AG09319 (cell line): ENCODE results near the gene SLC29A1.

ENCODE experiments used
- DNase-seq: peaks from one replicate; pipeline ENCODE4 v3.0.0-alpha.2; 2010; ENCODE audit warnings: low read depth; ENCODE audit errors: extremely low read depth
- TF ChIP-seq, protein P1 (sequence below): IDR thresholded peaks from 2 replicates; pipeline ENCODE4 v1.5.1; 2011; ENCODE audit warnings: low read depth, mild to moderate bottlenecking, inconsistent platforms, low read length, moderate library complexity

The SLC29A1 gene

DNA sequence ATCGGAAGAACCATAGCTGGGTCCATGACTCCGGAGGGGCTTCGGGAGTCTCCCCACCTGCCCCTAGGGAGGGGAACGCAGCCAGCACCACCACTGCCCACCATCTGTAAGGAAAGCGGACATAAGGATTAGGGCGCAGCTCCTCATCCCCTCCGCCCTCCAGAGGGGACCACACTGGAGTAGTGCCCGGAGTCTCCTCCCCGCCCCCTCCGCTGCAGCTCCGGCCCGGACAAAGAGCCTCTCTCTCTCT is 33.3 kb downstream of the SLC29A1 start:
- DNase-seq: no peak
- TF ChIP-seq, protein P1, sequence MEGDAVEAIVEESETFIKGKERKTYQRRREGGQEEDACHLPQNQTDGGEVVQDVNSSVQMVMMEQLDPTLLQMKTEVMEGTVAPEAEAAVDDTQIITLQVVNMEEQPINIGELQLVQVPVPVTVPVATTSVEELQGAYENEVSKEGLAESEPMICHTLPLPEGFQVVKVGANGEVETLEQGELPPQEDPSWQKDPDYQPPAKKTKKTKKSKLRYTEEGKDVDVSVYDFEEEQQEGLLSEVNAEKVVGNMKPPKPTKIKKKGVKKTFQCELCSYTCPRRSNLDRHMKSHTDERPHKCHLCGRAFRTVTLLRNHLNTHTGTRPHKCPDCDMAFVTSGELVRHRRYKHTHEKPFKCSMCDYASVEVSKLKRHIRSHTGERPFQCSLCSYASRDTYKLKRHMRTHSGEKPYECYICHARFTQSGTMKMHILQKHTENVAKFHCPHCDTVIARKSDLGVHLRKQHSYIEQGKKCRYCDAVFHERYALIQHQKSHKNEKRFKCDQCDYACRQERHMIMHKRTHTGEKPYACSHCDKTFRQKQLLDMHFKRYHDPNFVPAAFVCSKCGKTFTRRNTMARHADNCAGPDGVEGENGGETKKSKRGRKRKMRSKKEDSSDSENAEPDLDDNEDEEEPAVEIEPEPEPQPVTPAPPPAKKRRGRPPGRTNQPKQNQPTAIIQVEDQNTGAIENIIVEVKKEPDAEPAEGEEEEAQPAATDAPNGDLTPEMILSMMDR: no peak

DNA sequence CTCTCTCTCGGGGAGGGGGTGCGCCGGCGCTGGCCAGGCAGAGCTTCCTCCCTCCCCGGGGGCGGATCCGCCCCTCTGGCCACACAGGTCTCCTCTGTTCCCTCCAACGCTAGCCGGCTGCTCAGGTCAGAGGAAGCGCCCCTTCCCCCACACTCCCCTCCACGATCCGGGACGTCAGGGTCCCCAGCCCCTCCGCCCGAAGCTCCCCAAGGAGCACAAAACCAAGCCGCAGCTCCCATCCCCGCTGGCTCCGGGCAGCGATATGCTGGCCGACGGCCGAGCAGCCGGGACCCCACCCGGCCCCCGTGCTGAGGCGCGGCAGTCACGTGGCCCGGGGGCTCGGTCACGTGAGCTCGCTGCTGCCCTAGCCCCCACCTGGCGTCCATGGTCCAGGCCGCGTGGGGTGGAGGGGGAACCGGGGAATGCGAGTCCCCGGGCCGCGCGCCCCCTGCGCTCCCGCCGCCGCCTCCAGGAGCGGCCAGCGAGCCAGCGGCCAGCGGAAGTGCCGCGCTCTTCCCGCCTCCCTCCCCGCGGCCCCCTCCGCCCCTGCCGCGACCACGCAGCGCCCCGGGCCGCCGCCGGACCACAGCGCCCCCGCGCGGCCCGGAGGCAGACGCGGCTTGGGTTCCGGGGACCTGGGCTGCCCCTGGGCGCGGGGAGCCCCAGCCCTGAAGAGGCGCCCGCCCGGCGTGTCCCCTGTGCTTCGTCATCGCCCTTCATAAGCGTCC is 33.8 kb downstream of the SLC29A1 start, which contains the start of gene SLC35B2:
Gene SLC35B2, minus strand, starts transcription at position 504 of the 728 bp plus-strand sequence. Its CDS starts 118 bp downstream, at position 386.
- no peak for DNase-seq
- TF ChIP-seq, protein P1: peak; percentile 34

DNA sequence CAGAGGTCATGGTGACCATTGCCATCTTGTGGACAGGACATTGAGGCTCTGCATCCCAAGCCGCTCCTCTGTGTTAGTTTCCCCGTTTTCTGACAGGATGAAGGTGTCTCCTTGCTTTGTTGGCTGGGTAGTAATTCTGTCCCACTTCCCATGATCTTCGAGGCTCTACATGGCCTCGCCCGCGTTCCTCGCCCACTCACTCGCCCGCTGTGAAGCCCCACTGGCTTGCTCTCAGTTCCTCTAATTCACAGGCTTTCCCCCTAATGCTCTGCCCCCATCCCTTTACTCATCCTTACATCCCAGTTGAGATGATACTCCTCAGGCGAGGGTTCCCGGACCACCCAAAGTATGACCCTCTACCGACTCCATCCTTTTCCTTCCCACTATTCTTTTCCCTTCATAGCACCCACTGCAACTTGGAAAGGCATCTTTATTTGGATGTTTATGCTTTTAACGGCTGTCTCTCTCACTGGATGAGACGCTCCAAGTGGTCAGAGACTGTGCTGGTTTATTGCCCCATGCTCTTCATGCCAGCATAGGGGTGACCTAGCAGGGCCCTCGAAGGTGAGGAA is 34.4 kb downstream of the SLC29A1 start:
- no peak for DNase-seq
- TF ChIP-seq, protein P1: no peak

DNA sequence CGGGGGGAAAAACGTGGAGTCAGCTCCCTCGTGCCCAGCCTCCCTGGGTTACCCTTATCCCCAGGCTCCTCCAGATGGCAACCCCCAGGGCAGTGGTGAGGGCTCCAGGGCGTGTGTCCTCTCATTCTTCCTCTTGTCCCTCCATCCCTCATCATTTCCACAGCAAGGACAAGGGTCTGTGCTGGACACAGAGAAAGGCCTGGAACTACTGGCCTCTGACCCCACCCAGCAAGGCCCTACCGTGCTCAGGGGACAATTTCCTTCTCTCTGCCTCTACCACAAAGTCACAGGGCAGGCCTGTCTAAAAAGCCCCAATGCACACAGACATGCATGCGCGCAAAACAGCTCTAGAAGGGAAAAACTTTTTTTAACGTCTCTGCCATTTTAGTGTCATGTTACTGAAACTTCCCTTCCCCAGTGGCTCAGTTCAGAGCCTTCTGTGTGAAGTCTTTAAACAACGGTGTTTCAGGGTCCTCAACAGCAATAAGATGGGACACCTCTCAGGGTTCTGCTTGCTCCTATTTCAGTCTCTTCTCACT is 35.0 kb downstream of the SLC29A1 start:
- no peak for DNase-seq
- TF ChIP-seq, protein P1: no peak

DNA sequence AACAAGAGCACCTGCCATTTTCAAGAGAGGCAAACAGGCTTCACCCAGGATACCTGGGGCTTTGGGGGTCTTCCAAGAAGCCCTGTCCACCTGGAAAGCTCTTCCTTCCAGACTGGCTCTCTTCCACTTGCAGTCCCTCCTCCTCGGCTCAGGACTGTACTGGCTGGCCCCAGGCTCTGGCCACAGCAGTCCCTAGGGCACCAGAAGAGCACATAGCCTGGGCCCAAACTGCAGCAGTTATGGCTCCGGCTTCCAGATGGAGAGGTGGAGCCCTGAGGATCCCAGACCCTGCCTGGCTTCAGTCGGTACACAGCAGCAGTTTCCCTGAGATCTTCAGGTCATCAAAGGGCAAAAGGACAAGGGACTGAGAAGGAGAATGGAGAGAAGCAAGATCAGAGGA is 35.5 kb downstream of the SLC29A1 start:
- DNase-seq: no peak
- TF ChIP-seq, protein P1: no peak

DNA sequence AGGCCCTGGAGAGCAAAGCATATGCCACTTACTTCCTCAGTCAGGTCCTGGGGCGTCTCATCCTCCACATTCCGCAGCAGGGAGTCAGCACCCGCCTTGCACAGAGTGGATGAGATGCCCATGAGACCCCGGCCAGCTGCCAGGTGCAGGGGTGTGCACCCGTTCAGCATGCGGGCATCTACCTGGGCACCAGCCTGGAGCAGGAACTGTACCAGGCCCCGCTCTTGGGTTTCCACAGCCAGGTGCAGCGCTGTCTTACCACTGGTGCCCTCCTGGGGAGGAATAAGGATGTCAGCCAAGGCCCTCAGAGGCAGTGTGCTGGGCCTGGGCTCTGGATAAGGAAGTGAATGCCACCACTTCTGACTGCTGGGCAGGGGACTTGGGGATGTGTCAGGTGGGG is 36.6 kb downstream of the SLC29A1 start:
- no peak for DNase-seq
- TF ChIP-seq, protein P1: no peak

DNA sequence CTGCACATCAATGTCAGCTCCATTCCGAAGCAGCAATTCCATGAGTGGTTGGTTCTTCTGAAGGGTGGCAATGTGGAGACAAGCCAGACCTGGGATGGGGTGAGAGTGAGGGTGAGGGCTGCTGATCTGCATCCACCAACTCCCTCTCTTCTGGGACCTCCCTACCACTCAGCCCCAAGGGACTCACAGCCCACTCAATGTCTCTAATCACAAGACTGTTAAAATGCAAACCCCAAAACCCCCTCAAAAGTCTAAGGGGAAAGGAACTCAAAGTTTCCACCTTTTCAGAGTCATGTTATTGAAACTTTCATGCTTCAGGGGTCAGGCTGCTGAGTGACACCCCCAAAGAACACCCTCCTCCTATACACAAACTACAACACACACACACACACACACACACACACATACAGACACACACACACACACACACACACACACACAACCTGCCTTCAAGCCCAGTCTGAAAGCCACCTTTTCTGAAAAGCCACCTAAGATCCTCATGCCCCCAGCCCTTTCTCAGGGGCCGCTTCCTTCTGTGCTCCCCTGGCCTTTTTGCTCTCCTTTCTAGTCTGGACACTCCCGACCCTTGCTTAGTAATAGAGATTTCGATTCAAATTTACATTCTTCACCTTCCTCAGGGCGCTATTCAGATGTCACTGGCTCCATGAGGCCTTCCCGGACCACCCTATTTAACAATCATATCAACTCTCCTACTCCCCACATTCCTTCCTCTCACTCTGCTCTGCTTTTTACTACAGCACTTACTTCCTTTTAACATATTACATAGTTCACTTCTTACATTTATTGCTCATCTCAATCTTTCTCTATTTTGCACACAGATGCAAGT is 37.3 kb downstream of the SLC29A1 start:
- no peak for DNase-seq

More for the DNA sequence above, 37.3 kb downstream of the SLC29A1 start:
- TF ChIP-seq, protein P1: no peak
